Astrocyte of the cerebellum (primary cell): ENCODE results near the gene NDEL1.
"Not testable (repeated sequence)": the region's sequence is repeated elsewhere in the genome, so short reads cannot be mapped to it uniquely, and the experiment has no call there.

Experiments used
- DNase-seq: peaks from one replicate; pipeline ENCODE4 v3.0.0-alpha.2; 2011; ENCODE audit warnings: low read depth
- H3K4me3 ChIP-seq: 2 replicates; pipeline ENCODE4 v1.5.1; 2011; ENCODE audit warnings: mild to moderate bottlenecking, low read depth, low read length, moderate library complexity
- in situ Hi-C: cut with HindIII; loops from 2 replicates; pipeline ENCODE4 v1.10.0; 2017; ENCODE audit warnings: low sequenced_read_pairs
- TF ChIP-seq, protein P1 (sequence below): IDR thresholded peaks from 2 replicates; pipeline ENCODE4 v1.5.1; 2012; ENCODE audit warnings: low read length, low read depth, moderate library complexity, mild to moderate bottlenecking; ENCODE audit errors: missing control alignments

Gene NDEL1

DNA sequence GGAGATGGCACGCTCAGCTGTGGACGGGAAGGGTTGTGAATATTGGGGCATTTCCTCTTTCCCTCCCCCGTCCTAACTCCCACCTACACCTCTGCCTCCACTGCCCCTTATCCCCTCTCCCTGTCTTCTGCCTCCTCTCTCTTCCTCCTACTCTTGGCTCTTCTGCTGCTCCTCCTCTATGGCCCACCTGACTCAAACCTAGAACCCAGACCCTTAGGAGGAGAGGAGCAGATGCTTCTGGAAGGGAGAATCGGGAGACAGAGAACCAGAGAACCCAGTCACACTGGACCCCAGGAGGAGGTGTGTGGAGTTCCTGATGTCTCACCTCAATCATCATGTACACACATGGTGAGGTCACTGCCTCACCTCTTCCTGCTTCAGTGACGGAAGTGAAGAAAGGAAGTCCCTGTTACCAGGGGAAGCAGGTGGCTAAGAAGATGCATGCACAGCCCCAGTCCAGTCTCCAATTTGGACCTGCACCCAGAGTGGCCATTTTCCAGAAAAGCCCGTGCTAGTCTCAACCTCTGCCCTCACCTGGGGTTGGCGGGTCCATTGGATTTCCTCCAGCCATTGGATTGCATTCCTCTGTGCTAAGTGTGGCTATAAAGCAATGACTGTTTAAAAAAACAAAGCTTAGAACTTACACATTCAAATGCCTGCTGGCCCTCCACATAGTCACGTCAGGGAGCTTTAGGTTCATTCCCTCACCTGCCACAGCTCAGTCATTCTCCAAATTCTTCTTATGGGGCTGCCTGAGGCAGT lies 42.0 kb upstream of the NDEL1 start:
- DNase-seq: no peak
- TF ChIP-seq, protein P1, sequence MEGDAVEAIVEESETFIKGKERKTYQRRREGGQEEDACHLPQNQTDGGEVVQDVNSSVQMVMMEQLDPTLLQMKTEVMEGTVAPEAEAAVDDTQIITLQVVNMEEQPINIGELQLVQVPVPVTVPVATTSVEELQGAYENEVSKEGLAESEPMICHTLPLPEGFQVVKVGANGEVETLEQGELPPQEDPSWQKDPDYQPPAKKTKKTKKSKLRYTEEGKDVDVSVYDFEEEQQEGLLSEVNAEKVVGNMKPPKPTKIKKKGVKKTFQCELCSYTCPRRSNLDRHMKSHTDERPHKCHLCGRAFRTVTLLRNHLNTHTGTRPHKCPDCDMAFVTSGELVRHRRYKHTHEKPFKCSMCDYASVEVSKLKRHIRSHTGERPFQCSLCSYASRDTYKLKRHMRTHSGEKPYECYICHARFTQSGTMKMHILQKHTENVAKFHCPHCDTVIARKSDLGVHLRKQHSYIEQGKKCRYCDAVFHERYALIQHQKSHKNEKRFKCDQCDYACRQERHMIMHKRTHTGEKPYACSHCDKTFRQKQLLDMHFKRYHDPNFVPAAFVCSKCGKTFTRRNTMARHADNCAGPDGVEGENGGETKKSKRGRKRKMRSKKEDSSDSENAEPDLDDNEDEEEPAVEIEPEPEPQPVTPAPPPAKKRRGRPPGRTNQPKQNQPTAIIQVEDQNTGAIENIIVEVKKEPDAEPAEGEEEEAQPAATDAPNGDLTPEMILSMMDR: no peak
- no peak overlapping the region for H3K4me3 ChIP-seq
- in situ Hi-C loops: no loop called here

DNA sequence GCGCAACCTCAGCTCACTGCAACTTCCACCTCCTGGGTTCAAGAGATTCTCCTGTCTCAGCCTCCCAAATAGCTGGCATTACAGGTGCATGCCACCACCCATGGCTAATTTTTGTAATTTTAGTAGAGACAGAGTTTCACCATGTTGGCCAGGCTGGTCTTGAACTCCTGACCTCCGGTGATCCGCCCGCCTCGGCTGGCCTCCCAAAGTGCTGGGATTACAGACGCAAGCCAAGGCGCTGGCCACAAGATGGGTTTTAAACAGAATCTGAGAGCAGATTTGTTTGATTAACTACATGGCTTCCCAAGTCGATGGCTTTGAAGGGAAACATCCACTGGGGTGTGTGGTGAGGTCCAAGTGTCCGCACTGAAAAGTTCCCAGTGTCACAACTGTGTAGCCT lies 41.2 kb upstream of the NDEL1 start:
- DNase-seq, H3K4me3 ChIP-seq, in situ Hi-C loops: not testable (repeated sequence)

DNA sequence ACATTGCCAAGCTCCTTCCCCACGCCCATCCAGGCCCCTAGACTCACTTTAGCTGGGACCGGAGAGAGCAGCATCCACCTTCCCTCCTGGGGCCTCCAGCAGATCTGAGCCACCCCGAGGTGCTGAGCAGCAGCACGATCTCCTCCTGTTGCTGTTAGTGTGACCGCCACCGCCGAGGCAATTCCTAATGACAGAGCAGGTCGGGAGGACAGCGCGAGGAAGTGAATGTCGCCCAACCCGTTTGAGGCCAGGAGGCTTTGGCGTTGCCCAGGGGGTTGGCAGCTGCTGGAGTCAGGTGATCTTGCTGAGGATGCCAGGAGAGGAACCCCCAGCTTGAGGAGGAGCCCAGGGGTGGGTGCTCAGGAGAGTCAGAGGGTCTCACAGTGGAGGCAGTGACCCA lies 38.0 kb upstream of the NDEL1 start, which contains the start of gene RNF222:
Gene RNF222 (minus strand): TSS at position 192 of the 400 bp plus-strand sequence. CDS start 4,366 bp downstream, outside the sequence.
- no peak within 1 kb of the TSS for H3K4me3 ChIP-seq
- TF ChIP-seq, protein P1: no peak
- in situ Hi-C loops: no loop called here
- no peak for DNase-seq

GRCh38 chr17:8398980-8399379 lies 36.7 kb upstream of the NDEL1 start:
- TF ChIP-seq, protein P1: no peak
- DNase-seq: no peak

GRCh38 chr17:8401107-8401506 lies 34.6 kb upstream of the NDEL1 start:
- no peak overlapping the region for H3K4me3 ChIP-seq
- TF ChIP-seq, protein P1: no peak
- DNase-seq: no peak
- in situ Hi-C loops: loop anchor here (25.0 kb wide), 1 partner anchor 361 kb away; the partner anchor contains the start of gene SPDYE4

More at GRCh38 chr17:8398980-8399379, 36.7 kb upstream of the NDEL1 start:
- H3K4me3 ChIP-seq: no peak overlapping the region
- in situ Hi-C loops: no loop called here

DNA sequence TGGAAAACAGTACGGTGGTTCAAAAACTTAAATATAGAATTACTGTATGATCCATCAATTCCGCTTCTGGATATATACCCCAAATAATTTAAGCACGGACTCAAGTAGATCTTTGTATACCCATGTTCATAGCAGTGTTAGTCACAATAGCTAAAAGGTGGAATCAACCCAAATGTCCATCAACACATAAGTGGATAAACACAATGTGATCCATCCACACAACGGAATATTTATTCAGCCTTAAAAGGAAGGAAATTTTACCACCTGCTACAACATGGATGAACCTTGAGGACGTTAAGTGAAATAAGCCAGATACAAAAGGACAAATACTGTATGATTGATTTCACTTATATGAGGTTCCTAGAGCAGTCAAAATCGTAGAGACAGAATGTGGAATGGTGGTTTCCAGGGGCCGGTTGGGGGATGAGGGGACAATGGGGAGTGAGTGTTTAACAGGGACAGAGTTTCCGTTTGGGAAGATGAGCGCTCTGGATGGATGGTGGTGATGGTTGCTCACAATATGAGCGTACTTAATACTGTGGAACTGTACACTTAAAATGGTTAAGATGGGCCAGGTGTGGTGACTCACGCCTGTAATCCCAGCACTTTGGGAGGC lies 32.7 kb upstream of the NDEL1 start:
- TF ChIP-seq, protein P1: no peak
- in situ Hi-C loops: loop anchor here (25.0 kb wide), 1 partner anchor 359 kb away; the partner anchor contains the start of gene SPDYE4
- no peak overlapping the region for H3K4me3 ChIP-seq
- DNase-seq: no peak
